GM21360 (cell line): Measurements from ENCODE around the gene MSRB2.

Source experiments
- ATAC-seq: cut with Tn5 transposase; IDR thresholded peaks from one replicate; pipeline ENCODE4 v1.9.1; 2021; ENCODE audit warnings: mild to moderate bottlenecking, moderate library complexity; ENCODE audit not compliant: unreplicated experiment

MSRB2 gene

DNA sequence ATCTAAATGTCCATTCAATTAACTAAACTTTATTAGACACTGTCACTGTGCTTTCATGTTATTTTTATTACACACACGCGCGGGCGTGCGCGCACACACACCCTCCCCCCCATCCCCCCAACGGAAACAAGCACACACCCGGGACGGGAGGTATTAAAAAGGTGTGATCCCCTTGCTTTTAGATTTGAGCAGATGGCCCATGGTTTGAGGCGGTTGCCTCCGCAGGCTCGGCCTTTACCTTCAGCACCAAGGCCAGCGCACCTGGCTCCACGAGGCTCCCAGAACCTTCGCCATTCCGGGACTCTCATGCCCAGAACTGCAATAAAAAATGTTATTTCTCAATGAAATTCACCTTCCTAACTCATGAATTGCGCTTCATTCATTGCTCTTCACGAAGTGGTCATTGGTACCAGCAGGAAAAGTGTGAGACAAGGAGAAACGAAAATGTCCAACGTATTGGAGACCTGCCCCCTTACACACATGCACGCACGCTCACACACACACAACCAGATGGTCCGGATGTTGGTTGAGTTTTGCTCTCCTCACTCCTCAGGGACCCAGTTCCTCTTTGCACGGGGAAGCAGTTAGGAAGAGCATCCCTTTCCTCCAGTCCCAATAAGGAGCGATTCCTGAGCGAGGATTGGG, 76.0 kb downstream of the MSRB2 start:
- no peak for ATAC-seq
